CD4-positive, alpha-beta T cell treated with Interleukin-10 for 1 hour (primary cell): ENCODE data around the gene HNRNPR.
"Not testable (repeated sequence)": the region's sequence is repeated elsewhere in the genome, so short reads cannot be mapped to it uniquely, and the experiment has no call there.

Experiments
- DNase-seq: peaks from one replicate; pipeline ENCODE4 v3.0.0-alpha.2; 2020

The HNRNPR gene

DNA sequence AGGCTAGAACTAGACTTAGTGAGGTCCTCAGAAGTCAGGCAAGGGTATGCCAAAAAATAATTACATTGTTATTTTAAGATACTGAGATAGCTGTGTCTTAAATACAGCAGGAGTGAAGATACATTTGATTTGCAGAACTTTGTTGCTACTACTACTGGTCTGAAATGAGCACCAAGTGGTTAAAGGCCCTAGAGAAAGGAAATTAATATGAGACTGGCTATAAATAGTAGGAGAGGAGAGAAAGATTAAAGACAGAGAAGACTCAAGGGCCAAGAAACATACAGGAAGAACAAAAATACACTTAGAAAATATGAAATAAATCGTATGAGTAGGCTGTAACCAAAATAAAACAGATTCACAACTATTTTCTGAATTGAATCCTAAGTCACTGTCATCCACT, 21.3 kb downstream of the HNRNPR start:
- DNase-seq = no peak

DNA sequence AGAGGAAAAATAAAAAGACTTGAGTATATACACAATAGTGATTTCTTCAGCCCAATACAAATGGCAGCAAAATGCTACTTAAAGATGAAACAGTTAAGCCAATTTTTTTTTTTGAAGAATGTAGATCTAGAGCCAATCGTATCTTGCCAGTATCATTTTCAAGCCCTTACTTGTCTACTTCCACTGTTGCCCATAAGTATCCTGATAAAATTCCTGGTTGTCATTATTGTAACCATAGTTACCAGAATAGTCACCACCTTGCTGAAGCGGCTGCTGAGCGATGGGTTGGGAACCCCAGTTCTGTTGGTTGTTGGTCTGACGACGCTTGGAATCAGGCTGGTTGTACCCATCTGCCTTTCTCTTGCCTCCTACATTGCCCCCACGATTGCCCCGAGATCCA, 33.8 kb downstream of the HNRNPR start:
- DNase-seq = not testable (repeated sequence)

DNA sequence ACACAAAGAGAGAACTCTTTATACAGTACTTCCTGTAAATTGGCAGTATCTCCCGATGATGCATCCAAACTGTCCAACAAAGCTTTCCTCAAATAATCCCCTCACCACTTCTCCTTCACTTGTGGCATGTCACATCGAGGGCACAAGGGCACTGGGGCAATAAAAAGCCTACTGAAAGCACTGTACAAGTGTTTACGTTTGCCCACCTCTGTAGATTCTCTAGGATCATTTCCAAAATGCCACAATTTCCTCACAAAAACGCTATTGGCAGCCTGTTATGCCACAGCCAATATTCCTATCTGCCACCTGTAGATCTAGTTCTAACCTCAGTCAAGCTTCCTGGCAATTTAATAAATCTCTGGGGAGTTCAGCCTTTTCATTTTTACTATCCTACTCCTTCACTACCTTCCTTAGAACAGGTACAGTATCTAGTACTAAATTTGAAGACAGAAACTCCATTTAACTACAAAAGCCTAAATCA, 39.9 kb downstream of the HNRNPR start:
- DNase-seq = no peak

DNA sequence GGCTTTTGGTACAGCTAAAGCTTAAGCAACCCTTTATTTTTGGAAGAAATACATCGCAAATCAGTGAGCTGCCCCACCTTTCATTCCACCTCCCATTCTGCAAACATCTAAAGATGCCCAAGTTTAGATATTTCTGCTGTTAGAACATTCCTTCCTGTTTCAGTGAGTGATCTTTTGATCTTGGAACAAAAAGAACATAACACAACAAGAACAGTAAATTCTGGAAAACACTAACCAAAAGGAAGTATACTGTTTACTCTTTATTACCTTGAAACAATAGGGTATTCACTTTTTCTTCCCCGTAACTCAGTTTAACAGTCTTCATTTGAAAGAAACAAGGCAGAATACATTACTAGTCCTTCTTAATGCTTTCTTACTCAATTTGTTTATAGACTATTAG, 40.6 kb downstream of the HNRNPR start:
- no peak for DNase-seq

DNA sequence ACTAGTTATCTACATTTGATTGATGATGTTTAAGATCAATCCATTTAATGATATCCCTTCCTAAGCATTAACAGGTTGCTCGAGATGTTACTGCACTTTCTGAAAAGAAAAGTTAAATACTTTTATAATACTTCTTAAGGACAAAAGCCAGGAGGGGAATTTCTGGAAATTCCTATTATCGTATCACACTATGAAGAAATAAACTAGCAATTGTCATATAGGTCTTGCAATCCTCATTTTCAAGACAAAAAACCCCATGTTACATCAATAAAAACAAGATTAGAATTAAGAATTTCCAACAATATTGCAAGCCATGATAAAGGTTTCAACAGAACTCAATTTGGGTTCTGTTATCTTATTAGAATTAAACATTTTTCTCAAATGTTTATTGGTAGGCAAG, 47.2 kb downstream of the HNRNPR start:
- DNase-seq = no peak

DNA sequence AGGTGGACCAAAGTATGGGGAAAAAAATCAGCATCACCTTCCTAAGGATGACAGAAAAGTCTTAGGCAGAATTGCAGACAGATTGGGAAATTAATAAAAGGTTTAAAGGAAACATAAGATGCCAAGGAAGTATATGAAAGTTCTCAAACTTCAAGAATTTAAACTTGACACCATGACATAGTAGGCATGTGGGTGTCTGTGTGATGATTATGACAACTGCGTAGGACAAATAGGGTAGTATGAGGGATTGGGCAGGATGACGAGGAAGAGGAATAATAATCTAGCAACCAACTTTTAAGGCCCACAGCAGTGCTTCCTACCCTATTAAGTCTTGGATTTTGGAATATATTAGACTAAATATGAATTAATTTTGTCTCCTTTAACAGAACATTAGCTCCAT, 52.4 kb downstream of the HNRNPR start:
- DNase-seq = no peak

DNA sequence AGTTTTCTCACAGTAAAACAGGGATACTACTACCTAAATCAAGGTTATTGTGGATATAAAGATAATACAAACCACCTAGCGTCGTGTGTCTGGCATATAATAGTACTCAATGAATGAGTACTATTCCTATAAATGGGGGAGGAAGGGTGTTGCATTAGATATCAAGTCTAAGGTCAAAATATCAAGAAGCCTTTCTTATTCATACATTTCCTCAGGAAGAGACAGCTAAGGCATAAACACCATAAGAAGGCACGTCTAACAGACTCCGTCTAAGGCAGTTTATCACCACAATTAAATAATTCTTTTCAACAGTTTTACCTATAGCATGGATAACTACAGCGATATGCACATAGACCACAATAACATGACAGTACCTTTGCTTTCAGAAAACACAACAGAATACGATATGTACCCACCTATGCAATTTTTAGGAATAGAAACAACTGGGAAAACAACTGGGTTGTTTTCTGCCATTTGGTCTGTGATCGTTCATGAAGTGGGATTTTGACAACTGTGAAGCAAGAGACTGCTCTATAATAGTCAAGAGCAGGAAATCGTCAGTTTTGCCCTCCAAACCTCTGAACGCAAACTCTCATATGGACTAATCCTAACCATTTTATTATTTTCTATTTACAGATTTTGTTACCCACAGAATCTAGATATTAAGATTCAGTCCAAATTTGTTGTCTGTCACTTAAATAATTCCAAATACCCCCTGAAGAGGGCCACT, 53.1 kb downstream of the HNRNPR start:
- DNase-seq = no peak

DNA sequence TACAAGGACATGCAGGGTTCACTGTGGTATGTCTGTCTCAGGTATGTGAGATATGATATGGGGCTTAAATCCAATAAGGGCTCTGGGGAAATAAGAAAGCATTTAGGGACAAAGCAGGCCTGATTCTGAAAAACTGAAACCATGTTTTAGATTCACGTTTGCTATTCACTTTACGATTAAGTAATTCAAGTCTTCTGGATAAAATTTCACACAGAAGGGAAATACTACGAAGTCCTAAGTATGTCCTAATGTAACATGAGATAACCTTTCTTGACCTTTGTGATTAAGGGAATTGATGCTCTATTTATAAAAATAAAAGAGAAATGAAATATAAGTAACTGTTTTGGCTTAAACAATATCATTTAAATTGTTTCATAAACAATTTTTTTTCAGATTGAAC, 55.4 kb downstream of the HNRNPR start:
- DNase-seq = no peak

DNA sequence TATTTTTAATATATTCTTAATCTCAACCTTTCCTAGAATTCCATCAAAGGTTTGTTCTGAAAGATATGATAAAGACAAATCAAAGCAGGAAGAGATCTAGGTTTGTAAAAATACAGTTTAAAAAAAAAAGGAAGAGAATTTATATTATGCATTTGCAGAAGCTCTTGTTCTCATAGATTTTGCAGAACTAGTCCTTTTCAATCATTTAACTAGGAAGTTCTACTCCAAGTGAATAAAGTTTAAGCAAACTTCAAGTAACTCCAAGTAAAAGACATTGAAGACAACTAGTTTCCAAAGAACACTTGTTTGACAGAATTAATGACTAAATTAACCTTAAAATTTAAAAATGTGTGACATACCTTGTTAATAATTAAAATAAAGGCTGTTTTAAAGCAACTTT, 55.9 kb downstream of the HNRNPR start:
- no peak for DNase-seq

DNA sequence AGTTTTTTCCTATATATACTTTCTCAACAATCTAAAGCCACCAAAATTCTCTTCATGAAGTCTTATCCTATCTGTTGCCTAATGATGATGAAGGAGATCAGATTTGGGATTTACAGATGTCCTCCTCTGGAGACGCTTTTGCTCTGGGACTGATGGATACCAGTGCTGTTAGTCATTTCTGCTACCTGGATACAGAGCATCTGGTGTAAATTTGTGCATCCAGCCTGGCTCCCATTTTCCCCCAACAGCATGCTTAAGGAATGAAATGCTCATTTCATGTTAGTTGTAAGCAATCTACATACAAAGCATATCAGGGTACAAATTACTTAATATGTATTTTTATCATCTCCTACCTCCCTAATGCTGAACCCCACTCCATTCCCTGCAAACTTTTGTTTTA, 57.7 kb downstream of the HNRNPR start:
- DNase-seq = no peak

DNA sequence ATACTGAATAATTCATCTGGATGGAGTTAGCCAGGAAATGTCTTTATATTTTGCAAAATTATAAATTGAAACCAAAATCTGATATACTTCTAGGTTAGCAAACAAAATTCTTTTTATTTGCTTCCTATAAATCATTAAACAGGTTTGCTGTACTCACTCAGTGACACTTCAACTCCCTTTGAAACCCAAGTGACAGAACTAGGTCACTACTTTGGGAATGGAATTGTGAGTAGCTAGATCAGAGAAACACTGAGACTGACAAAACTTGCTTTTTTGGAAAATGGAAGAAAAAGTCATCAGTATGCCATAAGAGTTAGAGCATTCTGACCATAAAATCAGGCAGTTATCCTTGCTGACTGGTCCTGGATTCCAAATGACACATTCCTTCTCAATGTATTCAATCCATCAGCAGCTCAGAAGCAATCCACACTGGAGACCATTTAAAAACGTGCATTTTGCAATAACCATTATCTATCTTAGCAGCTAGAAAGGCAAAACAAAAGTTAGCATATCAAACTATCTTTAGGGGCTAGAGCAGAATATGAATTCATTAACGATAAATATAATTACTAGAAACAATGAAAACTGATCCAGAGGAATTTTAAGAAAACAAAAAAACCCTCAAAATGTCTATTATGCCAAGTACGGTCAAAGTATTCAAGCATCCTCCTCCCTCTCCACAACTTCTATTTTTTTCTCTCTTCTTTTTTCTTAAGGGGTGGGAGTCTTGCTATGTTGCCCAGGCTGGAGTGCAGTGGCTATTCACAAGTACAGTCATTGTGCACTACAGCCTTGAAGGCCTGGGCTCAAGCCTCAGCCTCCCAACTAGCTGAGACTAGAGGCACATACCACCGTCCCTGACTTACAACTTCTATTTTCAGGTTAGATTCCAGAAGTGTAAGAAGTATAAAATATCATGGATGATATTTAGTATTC, 60.1 kb downstream of the HNRNPR start:
- DNase-seq = no peak

DNA sequence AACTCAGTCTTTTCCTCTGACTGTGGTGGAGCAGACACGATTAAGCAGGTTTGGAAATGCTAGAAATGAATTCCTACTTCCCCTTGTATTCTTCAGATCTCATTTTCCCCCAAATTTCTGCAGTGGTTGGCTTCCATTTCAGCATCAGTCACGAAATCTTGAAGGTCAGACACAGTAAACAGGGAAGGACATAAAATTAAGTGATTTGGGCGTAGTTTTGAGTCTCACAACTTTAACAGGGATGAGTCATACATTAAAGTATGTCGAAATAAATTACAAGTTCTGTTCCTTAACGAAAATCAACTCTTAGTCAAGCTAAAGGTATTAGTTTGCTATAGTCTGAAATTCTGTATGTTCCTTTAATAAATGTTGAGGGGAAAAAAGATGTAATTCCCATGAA, 61.1 kb downstream of the HNRNPR start:
- DNase-seq = peak; percentile 6

DNA sequence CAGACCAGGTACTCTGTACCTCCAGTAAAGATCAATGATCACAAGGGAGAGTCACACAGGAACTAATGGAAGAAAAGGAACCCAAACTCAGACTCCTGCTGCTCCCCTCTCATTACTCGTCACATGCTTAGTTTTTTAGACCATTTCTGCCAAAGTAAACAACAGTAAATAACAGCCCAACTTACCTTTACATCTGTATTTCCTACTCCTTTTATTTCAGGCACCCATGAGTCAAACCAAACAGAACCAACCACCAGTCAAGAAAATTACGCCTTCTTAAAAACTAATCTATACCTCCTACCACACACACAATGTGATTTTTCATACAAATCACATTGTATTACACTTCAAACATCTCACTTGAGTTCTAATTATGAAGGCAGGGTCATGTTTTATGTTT, 65.4 kb downstream of the HNRNPR start:
- no peak for DNase-seq

DNA sequence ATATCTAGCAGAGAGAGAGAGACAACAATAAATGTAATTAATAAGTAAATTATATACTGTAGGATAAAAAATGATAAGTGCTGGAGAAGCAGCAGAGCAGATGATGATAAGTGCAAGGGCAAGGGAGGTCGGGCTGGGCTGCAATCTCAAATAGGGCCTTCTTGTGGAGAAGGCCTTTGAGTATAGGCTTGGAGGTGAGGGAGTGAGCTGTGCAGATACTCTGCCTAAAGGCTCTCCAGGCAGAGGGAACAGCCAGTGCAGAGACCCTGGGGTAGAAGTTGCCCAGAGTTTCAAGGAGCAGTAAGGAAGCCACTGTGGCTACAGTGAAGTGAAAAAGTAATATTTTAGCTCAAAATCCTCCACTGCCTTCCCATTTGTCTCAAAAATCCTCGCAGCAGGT, 67.6 kb downstream of the HNRNPR start:
- DNase-seq = no peak

DNA sequence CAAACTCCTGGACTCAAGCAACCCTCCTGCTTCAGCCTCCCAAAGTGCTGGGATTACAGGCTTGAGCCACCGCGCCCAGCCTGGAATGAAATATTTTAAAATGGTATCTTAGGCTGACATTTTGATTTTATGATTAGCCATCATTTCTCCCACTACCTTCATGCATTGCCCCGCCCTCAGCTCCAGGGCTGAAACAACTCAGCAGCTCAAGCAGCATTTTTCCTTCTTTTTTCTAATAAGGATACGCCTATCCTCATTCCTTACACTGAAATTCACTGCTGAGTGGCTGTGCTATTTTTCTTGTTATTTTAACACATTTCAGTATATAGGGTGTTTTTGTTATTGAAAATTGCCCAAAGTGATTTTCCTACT, 70.0 kb downstream of the HNRNPR start:
- no peak for DNase-seq

DNA sequence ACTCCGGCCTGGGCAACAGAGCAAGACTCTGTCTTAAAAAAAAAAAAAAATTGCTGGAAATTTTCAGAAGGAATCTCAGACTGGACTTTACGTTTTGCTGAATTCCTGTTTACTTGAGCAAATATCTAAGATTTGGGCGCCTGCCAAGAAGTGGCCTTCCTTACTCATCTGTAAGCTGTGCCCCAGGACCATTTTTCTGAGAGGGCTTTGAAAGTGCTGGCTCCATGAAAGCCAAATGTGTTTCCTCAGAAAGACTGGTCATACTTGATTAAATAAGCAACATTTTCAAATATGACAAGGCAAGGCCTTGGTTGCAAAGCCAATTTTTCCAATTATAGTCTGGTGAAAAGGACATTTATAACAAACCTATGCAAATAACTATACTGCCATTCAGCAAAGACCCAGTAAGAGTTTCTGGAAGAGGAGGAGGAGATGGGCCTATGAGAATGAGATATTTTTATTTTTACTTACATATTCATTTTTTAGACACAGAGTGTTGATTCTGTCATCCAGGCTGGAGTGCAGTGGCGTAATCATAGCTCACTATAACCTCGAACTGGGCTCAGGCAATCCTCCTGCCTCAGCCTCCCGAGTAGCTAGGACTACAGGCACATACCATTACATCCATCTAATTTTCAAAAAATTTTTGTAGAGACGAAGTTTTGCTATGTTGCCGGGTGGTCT, 70.5 kb downstream of the HNRNPR start:
- no peak for DNase-seq

DNA sequence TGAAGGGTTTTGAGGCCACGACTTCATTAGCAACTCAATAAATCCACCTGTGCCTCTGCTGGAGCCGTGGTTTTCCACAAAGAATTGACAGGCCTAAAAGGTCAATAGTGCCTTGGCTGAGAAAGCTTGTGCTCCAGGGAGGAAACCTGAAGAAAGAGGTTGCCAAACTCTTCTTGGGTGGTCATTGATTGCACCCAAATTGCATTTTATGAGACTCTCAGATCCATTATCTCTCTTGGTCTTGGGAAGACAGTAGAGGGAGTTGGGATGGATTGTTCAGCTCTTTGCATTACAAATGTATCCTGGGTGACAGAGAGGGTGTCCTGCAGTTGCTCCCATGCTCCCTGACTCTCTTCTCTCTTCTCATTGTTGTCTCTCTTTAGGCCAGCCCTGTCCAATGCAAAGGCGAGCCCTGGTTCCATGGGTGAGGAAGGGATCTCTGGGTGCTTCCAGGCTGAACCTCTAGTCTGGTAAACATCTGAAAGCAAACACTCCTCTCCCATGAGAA, 80.7 kb downstream of the HNRNPR start:
- no peak for DNase-seq

DNA sequence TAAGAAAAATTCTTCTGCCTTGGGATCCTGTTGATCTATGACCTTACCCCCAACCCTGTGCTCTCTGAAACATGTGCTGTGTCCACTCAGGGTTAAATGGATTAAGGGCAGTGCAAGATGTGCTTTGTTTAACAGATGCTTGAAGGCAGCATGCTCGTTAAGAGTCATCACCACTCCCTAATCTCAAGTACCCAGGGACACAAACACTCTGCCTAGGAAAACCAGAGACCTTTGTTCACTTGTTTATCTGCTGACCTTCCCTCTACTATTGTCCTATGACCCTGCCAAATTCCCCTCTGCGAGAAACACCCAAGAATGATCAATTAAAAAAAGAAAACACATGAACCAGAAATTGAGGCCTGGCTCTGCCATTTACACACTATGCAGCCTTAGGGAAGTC, 86.0 kb downstream of the HNRNPR start:
- DNase-seq = not testable (repeated sequence)

DNA sequence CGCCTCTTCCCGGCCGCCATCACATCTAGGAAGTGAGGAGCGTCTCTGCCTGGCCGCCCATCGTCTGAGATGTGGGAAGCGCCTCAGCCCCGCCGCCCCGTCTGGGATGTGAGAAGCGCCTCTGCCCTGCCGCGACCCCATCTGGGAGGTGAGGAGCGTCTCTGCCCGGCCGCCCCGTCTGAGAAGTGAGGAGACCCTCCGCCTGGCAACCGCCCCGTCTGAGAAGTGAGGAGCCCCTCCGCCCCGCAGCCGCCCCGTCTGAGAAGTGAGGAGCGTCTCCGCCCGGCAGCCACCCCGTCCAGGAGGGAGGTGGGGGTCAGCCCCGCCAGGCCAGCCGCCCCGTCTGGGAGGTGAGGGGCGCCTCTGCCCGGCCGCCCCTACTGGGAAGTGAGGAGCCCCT, 86.7 kb downstream of the HNRNPR start:
- DNase-seq = not testable (repeated sequence)
